ENCODE measurements around the gene TMEM215. TPM values are rescaled to one million over a fixed set of nuclear protein-coding genes. Genes with fewer than 3 reads are reported as not detected.

The TMEM215 gene
- total RNA-seq, 1 experiment from 2014 or later = 0.28 TPM

DNA sequence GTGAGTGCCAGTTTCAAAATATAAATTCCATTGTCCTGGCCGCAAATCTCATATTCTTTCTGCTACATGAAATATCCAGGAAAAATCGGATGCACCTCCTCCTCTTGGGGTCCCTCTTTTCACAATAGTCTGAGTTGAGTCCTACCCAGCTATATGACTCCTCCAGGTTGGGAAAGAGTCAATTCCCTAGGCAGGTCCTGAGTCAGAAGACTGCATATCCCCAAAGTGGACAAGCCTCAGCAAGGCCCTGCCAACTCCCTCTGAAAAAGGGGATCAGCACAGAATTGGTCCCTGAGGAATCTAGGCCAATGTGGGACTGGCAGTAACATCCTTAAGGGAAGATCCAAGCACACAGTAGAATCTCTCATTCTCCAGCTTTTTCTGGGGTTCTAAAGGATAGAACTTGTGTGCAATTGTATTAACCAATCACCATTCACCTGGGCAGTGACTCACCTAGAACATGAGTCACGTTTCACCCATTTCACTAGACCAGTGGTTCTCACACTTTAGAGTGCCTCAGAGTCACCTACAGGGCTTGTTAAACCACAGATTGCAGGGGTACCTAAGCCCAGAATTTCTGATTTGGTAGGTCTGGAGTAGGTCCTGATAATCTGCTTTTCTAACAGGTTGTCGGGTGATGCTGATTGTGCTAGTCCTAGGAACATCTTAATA lies 44.7 kb upstream of the TMEM215 start:
- no peak overlapping the region for H3K18ac ChIP-seq (ENCODE audit: insufficient read length, low read depth, low read length)
- no peak overlapping the region for H3K4me2 ChIP-seq (ENCODE audit: insufficient read depth, insufficient read length, low read length)
- no peak overlapping the region for H3T11ph ChIP-seq (ENCODE audit: low read length)
- H2BK5ac ChIP-seq (ENCODE audit: insufficient read length, low read length) = no peak overlapping the region
- H3K27ac ChIP-seq (ENCODE audit: insufficient read length, low read depth, low read length) = no peak overlapping the region
- no peak overlapping the region for H3K27ac Mint-ChIP-seq
- H3K14ac ChIP-seq (ENCODE audit: insufficient read depth, low read length) = no peak overlapping the region
- H2AK5ac ChIP-seq (ENCODE audit: insufficient read length, low read length) = no peak overlapping the region
- H4K5ac ChIP-seq (ENCODE audit: insufficient read length, low read depth, low read length) = no peak overlapping the region
- no peak overlapping the region for H2BK20ac ChIP-seq (ENCODE audit: low read depth, low read length, poor library complexity, severe bottlenecking)
- H3K4me1 ChIP-seq (ENCODE audit: insufficient read depth, low read length) = no peaks in the 10 kb centered on the region
- H2AFZ ChIP-seq (ENCODE audit: low read length) = no peak overlapping the region
- H3K23ac ChIP-seq (ENCODE audit: insufficient read length, low read depth, low read length) = no peak overlapping the region
- no peak overlapping the region for H3K4me3 Mint-ChIP-seq
- TF ChIP-seq, protein P1, sequence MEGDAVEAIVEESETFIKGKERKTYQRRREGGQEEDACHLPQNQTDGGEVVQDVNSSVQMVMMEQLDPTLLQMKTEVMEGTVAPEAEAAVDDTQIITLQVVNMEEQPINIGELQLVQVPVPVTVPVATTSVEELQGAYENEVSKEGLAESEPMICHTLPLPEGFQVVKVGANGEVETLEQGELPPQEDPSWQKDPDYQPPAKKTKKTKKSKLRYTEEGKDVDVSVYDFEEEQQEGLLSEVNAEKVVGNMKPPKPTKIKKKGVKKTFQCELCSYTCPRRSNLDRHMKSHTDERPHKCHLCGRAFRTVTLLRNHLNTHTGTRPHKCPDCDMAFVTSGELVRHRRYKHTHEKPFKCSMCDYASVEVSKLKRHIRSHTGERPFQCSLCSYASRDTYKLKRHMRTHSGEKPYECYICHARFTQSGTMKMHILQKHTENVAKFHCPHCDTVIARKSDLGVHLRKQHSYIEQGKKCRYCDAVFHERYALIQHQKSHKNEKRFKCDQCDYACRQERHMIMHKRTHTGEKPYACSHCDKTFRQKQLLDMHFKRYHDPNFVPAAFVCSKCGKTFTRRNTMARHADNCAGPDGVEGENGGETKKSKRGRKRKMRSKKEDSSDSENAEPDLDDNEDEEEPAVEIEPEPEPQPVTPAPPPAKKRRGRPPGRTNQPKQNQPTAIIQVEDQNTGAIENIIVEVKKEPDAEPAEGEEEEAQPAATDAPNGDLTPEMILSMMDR (conservative IDR thresholded peaks at IDR 0.05) = no peak
- WGBS (ENCODE audit: extremely low coverage, insufficient read length, low lambda C conversion rate) = no CpG with 5 or more reads among the region's 4 CpGs
- no peak overlapping the region for H2BK120ac ChIP-seq (ENCODE audit: low read depth, low read length, poor library complexity, severe bottlenecking)
- no peaks in the 10 kb centered on the region for H4K20me1 ChIP-seq (ENCODE audit: control insufficient read depth, insufficient read depth, insufficient read length)
- no peak overlapping the region for H3K4ac ChIP-seq (ENCODE audit: low read depth, low read length)
- H2BK12ac ChIP-seq (ENCODE audit: insufficient read length, low read depth, low read length) = no peak overlapping the region
- H3K9me3 ChIP-seq (ENCODE audit: control insufficient read depth, low read depth, low read length) = no peaks in the 10 kb centered on the region
- no peaks in the 10 kb centered on the region for H3K79me1 ChIP-seq (ENCODE audit: insufficient read depth, low read depth, low read length, poor library complexity, severe bottlenecking)
- peaks cover 0 to 62% of the 10 kb centered on the region in 2 experiments; a peak in 3 of 5 replicates for H3K9me3 Mint-ChIP-seq
- no peak for DNase-seq
- no peak overlapping the region for H3K56ac ChIP-seq (ENCODE audit: insufficient read length, low read depth, low read length)
- no peak overlapping the region for H4K91ac ChIP-seq (ENCODE audit: insufficient read length, low read depth, low read length)
- no peaks in the 10 kb centered on the region for H3K23me2 ChIP-seq (ENCODE audit: insufficient read length, low read depth, low read length, poor library complexity, severe bottlenecking)
- H3K9ac ChIP-seq (ENCODE audit: extremely low read depth, insufficient read length, low read length) = no peak overlapping the region
- H3K27me3 ChIP-seq (ENCODE audit: insufficient read depth, low read length) = no peaks in the 10 kb centered on the region
- peaks cover 0 to 6% of the 10 kb centered on the region in 2 experiments; a peak in 2 of 4 replicates for H3K4me1 Mint-ChIP-seq
- H3K27me3 Mint-ChIP-seq (ENCODE audit: low read depth) = no peaks in the 10 kb centered on the region; the same call in 1 of the 2 replicates
- peaks cover 0 to 12% (median 0%) of the 10 kb centered on the region in 3 experiments; a peak in 2 of 7 replicates for H3K36me3 Mint-ChIP-seq (ENCODE audit: insufficient read depth in 1 of 3, low read depth in 3 of 3)
- H4K8ac ChIP-seq (replicated peaks; ENCODE audit: insufficient read length, low read depth, low read length) = no peak overlapping the region
- H2BK15ac ChIP-seq (ENCODE audit: low read depth, low read length) = no peak overlapping the region
- H3K79me2 ChIP-seq (ENCODE audit: insufficient read depth, low read length) = no peaks in the 10 kb centered on the region
